HuH-7 (cell line): ENCODE data around the gene PTPRK.

Experiments used
- DNase-seq: peaks from one replicate; pipeline ENCODE4 v3.0.0; 2011; ENCODE audit warnings: low spot score

Gene PTPRK

GRCh38 chr6:128131566-128131965 is 388.8 kb downstream of the PTPRK start:
- no peak for DNase-seq

GRCh38 chr6:128131036-128131435 is 389.4 kb downstream of the PTPRK start:
- no peak for DNase-seq

GRCh38 chr6:128129679-128130078 is 390.7 kb downstream of the PTPRK start:
- DNase-seq = no peak

DNA sequence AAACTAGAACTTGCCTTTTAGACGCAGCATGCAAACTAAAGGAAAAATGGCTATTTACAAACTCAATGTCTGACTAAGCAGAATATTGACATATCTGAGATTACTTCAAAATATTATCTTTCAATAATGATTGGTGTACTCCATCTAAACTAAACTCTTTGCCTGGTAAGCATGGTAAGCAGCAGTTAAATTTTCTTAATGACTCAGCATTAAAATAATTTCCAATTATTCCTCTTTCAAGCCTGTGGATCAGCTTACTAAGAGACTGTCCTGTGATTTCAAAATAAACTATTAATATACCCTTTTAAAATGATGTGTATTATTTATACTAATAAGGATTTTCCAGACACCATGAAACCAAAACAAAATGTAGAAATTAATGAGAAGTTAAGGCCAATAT is 392.7 kb downstream of the PTPRK start:
- DNase-seq = no peak

DNA sequence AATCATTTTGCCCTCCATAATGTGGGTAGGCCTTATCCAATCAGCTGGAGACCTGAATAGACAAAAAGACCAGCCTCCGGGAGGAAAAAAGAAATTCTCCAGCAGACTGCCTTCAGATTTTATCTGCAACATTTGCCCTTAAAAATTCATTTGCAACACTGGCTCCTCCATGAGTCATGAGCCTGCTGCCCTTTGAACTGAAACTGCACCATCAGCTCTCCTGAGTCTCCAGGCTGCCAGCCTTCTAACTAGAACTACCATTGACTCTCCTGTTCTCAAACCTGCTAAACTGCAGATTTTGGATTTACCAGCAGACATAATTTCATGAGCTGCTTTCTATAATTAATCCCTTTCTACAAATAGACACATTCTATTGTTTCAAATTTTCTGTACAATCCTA is 395.7 kb downstream of the PTPRK start:
- no peak for DNase-seq

DNA sequence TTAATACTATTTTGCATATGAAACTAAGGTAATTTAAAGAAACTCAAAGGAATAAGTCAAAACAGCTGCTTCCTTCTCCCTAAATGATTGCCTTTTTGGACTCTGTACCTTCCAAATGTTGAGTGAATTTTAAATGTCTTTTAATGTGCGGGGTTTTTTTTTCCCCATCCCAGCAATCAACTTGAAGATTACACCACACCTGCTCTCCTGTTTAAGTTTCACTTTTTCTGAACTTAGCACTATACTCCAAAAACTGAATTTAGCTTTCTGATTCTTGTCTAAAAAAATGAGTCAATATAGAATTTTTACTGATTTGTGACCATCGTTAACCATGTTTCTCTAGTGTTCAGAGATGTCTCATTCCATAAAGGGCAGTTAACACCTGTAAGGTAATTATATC is 398.8 kb downstream of the PTPRK start:
- DNase-seq = no peak

DNA sequence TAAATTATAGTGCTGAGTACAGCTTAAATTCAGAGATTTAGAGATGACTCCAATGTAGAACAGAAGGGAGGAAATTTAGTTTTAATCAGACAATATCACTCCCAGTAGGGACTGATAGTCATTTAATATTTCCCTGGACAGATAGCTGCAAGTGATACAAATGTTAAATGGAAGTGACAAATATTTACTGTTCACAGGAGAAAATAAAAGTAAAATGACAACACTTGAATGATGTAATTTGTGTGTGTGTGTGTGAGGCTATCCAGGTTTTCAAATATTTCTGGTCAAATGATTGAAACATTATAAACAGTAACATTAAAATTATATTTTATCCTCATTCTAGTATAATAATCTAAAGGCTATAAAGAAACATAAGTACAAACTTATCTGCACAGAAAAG is 399.2 kb downstream of the PTPRK start:
- DNase-seq = no peak

- no peak for DNase-seq
Observed at GRCh38 chr6:128118401-128118800, 402.0 kb downstream of the PTPRK start.

- no peak for DNase-seq
Observed at GRCh38 chr6:128117916-128118315, 402.5 kb downstream of the PTPRK start.

GRCh38 chr6:128114164-128114563 is 406.2 kb downstream of the PTPRK start:
- no peak for DNase-seq

DNA sequence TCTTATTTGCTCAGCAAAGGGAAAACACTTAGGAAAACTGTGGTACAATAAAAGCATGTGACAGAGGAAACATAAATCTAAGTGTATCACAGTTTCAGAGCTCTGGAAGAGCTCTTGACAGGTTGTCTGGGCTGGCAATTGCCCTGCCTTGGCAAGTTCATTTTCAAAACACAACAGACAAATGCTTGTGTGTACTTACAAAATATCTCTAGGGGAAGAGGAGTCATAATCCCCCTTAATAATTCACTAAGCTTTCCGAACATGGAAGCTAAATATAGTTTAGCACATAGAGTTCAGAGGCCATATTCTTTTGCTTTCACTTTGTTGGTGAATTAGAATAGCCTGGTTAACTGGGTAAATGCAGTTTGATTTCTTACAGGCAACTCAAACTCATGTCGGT is 407.9 kb downstream of the PTPRK start:
- DNase-seq = no peak

- no peak for DNase-seq
Observed at GRCh38 chr6:128111096-128111495, 409.3 kb downstream of the PTPRK start.

- DNase-seq = no peak
Observed at GRCh38 chr6:128107682-128108081, 412.7 kb downstream of the PTPRK start.

DNA sequence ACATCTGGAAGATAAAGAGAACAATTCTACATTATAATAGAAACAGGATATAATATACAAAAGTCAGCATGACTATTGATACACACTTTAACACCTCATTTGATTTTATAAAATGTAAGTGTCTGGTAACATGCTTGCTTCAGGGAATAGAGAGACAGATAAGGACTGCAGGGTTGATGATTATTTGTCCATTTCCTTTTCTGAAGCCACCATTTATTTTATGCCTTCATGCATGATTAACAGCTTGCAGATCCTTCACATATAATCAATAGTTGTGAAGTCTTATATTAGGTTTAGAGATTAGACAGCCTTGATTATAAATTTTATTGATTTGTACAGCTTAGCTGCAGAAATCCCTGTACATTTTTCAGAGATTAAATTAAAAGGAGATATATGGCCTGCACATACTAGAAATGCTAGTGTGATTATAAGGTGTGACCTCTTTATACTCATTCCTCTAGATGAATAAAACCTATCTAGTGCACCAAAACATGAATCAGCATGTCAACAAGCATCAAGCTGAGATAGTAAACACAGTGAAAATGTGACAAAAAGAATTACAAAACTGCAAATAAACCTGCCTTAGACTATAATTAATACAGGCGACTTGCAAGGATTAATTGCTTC is 420.7 kb downstream of the PTPRK start:
- no peak for DNase-seq

DNA sequence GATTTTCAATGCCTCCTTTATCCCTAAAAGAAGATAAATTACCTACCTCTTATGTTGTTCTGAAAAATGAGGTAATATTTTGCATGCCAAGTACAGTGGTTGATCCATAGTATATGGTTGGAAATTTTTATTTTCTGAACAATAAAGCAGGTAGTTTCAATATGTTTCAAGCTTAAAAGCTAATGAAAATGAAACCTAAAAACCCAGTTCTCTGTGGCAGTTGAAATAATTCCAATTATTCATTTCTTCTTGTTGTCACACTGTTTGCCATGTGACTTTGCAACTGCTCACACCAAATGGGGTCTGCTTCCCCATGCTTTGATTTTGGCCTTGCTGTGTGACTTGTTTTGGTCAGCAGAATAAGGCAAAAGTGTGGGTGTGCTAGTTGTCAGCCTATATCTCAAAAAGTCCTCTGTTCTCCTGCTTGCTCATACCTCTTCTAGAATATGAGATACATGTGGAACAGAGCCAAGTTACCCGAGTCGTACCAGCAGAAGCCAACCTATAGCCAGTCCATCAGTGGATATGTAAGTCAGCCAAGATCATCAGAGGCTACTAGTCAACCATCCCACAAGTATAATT is 422.3 kb downstream of the PTPRK start:
- no peak for DNase-seq

DNA sequence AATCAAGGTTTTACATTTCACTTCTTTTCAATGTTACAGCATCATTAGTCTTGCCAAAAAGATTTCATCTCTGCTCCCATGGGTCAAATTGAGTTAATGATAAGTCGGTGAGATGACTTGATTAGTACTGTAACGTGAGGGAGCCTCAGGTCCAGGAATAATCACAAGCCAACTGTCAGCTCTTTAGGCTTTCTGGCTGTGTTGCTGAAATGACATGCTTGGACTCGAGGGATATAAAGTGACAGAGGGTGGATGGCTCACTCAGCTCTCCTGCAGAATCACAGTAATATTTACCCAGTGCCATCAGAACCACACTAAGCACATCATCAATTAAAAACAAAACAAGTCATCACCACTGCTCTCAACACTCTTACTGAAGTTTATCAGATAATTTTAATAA is 423.4 kb downstream of the PTPRK start:
- no peak for DNase-seq

GRCh38 chr6:128095362-128095761 is 425.0 kb downstream of the PTPRK start:
- DNase-seq = no peak

DNA sequence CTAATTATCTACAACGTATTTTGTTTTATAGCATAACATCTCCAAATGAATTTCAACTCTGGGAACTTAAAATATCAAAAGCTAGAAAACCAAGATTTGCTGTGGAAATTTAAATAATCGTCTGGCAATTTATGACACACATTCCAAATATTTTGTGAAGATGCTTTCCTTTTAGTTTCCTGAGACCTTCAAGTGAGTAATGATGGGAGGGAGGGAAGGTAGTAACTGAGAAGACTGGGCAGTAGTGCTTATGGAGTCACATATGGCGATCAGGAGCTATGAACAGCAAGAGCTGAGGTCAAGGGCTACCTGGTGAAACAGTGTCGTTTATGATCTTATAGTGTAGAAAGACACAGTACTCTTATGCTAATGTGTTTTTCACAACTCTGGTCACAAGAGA is 441.4 kb downstream of the PTPRK start:
- DNase-seq = no peak

DNA sequence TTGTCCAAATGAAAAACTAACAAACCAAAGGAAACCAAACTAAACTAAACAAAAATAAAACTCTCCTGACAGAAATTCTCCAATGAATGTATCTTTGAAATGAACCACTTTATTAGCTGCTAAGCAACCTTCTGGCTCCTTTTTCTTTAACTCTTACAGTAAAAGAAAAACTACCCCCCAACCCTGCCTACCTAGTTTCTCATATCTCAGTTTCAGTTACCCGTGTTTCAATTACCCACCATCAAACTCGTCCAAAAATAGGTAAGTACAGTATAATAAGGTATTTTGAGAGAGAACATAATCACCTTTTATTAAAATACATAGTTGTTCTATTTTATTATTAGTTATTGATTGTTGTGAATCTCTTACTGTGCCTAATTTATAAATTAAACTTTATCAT is 442.1 kb downstream of the PTPRK start:
- no peak for DNase-seq

DNA sequence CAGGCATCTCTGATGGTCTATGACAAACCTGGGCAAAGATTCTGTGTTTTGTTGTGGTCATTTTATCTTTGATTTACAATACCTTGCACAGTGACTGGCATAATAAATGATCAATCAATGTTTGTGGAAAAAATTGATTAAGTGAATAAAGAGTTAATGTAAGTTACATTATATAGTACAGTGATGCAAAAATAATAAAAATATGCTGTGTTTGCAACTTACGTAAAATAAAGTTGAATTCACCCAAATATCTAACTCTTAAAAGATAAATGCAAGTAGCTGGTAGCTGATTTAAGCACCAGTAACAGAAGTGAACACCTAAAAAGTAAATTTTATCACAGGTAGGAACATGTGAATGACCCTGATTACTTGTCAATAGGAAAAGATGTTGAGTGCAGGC is 443.6 kb downstream of the PTPRK start:
- DNase-seq = no peak

DNA sequence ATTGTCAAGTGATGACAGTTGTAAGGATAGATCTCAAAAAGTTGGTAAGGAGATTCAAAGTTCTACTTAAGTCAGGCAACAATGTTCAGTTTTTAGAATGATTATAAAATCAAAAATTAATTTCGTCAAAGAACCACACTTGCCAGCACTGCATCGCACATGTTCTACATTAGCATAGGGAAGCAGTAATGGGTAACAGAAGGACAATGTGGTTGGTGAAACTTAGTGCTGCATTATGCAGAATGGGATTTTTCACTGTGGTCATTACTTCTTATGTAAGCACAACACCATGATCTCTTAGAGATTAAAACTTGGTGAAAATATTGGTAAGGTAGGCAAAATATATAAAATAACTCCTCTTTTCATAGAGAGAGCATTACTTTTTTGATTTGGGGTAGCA is 445.8 kb downstream of the PTPRK start:
- DNase-seq = no peak

GRCh38 chr6:128073389-128073788 is 447.0 kb downstream of the PTPRK start:
- DNase-seq = no peak

GRCh38 chr6:128071212-128071611 is 449.2 kb downstream of the PTPRK start:
- DNase-seq = no peak

- no peak for DNase-seq
Observed at GRCh38 chr6:128070406-128070805, 450.0 kb downstream of the PTPRK start.
